HEK293 (cell line): ENCODE measurements around the gene SLC38A6.
A peak's percentile ranks its signal among the peaks of the same experiment; 100 is the strongest.

Source experiments
- CTCF ChIA-PET: fragments of 350-600 bp; formaldehyde crosslinking; extraction: SDS; loops from one replicate; lab custom pipeline; 2021; ENCODE audit warnings: antibody characterized with exemption; lab: Yijun Ruan, JAX
- POLR2A ChIA-PET: fragments of 300-600 bp; formaldehyde crosslinking; extraction: SDS; loops from one replicate; lab custom pipeline; 2020; ENCODE audit warnings: antibody characterized with exemption, inconsistent platforms; lab: Yijun Ruan, JAX
- H3K27ac ChIP-seq: fragments of 200-500 bp; sonication (Bioruptor generic); 2 replicates; pipeline ENCODE4 v1.5.1; 2014; ENCODE audit warnings: low read depth, low read length, control low read depth, inconsistent platforms; ENCODE audit errors: extremely low read depth
- H3K36me3 ChIP-seq, 2 experiments: fragments of 200-500 bp in 1 of 2; sonication (Bioruptor generic) in 1 of 2; 1 replicate in 1 of 2; 2 replicates in 1 of 2; pipeline ENCODE4 v1.5.1; 2014 to 2017; ENCODE audit warnings: inconsistent platforms in 2 of 2, low read length in 2 of 2; ENCODE audit not compliant: control insufficient read depth in 2 of 2, insufficient read depth in 1 of 2
- H3K4me1 ChIP-seq: fragments of 200-500 bp; sonication (Bioruptor generic); 2 replicates; pipeline ENCODE4 v1.5.1; 2014; ENCODE audit warnings: mild to moderate bottlenecking, low read length, inconsistent platforms; ENCODE audit not compliant: control insufficient read depth, insufficient read depth
- H3K4me3 ChIP-seq: 2 replicates; pipeline ENCODE4 v1.5.1; 2011; ENCODE audit warnings: low read depth, mild to moderate bottlenecking, control low read depth, low read length, moderate library complexity
- H3K9me3 ChIP-seq: fragments of 200-500 bp; sonication (Bioruptor generic); 2 replicates; pipeline ENCODE4 v1.5.1; 2014; ENCODE audit warnings: low read depth, low read length, inconsistent platforms; ENCODE audit not compliant: control insufficient read depth, insufficient read depth
- BCL6B ChIP-seq: fragments of 450-650 bp; formaldehyde crosslinking; IDR thresholded peaks from 2 replicates; pipeline ENCODE4 v1.5.1; 2017; ENCODE audit warnings: missing biosample characterization, missing genetic modification characterization
- CTCF ChIP-seq: fragments of 450-650 bp; formaldehyde crosslinking; IDR thresholded peaks from 2 replicates; pipeline ENCODE4 v1.5.1; 2016; ENCODE audit warnings: missing biosample characterization, missing genetic modification characterization
- FEZF1 ChIP-seq: fragments of 450-650 bp; formaldehyde crosslinking; IDR thresholded peaks from 2 replicates; pipeline ENCODE4 v1.5.1; 2016; ENCODE audit warnings: missing biosample characterization, missing genetic modification characterization
- GLI4 ChIP-seq: fragments of 450-650 bp; formaldehyde crosslinking; IDR thresholded peaks from 2 replicates; pipeline ENCODE4 v1.5.1; 2016; ENCODE audit warnings: missing biosample characterization, missing genetic modification characterization
- HOXA7 ChIP-seq: sonication (generic); formaldehyde crosslinking; IDR thresholded peaks from 2 replicates; pipeline ENCODE4 v1.8.1; 2022; ENCODE audit warnings: missing genetic modification reagents, borderline replicate concordance
- KLF8 ChIP-seq: fragments of 450-650 bp; formaldehyde crosslinking; IDR thresholded peaks from 2 replicates; pipeline ENCODE4 v1.5.1; 2016; ENCODE audit warnings: missing biosample characterization, missing genetic modification characterization
- PRDM4 ChIP-seq: fragments of 450-650 bp; formaldehyde crosslinking; IDR thresholded peaks from 2 replicates; pipeline ENCODE4 v1.5.1; 2017; ENCODE audit warnings: missing biosample characterization, missing genetic modification characterization
- SCRT2 ChIP-seq: fragments of 450-650 bp; formaldehyde crosslinking; IDR thresholded peaks from 2 replicates; pipeline ENCODE4 v1.5.1; 2016; ENCODE audit warnings: missing biosample characterization, missing genetic modification characterization
- YY2 ChIP-seq: fragments of 450-650 bp; formaldehyde crosslinking; IDR thresholded peaks from 2 replicates; pipeline ENCODE4 v1.5.1; 2016; ENCODE audit warnings: missing biosample characterization, missing genetic modification characterization
- ZFP41 ChIP-seq: fragments of 450-650 bp; formaldehyde crosslinking; IDR thresholded peaks from 2 replicates; pipeline ENCODE4 v1.5.1; 2016; ENCODE audit warnings: missing biosample characterization, missing genetic modification characterization, borderline replicate concordance
- ZNF121 ChIP-seq: fragments of 450-650 bp; formaldehyde crosslinking; IDR thresholded peaks from 2 replicates; pipeline ENCODE4 v1.5.1; 2016; ENCODE audit warnings: missing biosample characterization, missing genetic modification characterization
- ZNF19 ChIP-seq: fragments of 450-650 bp; formaldehyde crosslinking; IDR thresholded peaks from 2 replicates; pipeline ENCODE4; 2016; ENCODE audit warnings: missing biosample characterization, missing genetic modification characterization, low read depth
- ZNF354C ChIP-seq: fragments of 450-650 bp; formaldehyde crosslinking; IDR thresholded peaks from 2 replicates; pipeline ENCODE4 v1.5.1; 2016; ENCODE audit warnings: missing biosample characterization, missing genetic modification characterization, low read depth, borderline replicate concordance
- ZNF48 ChIP-seq: fragments of 450-650 bp; formaldehyde crosslinking; IDR thresholded peaks from 2 replicates; pipeline ENCODE4 v1.5.1; 2016; ENCODE audit warnings: missing biosample characterization, missing genetic modification characterization
- ZNF558 ChIP-seq: fragments of 450-650 bp; formaldehyde crosslinking; IDR thresholded peaks from 2 replicates; pipeline ENCODE4 v1.5.1; 2016; ENCODE audit warnings: missing biosample characterization, missing genetic modification characterization
- ZNF571 ChIP-seq: fragments of 450-650 bp; formaldehyde crosslinking; IDR thresholded peaks from 2 replicates; pipeline ENCODE4 v1.5.0; 2017; ENCODE audit warnings: missing biosample characterization, missing genetic modification characterization
- ZNF654 ChIP-seq: fragments of 450-650 bp; formaldehyde crosslinking; IDR thresholded peaks from 2 replicates; pipeline ENCODE4 v1.5.1; 2016; ENCODE audit warnings: low read depth, missing biosample characterization, missing genetic modification characterization
- ZNF660 ChIP-seq: fragments of 450-650 bp; IDR thresholded peaks from 2 replicates; pipeline ENCODE4 v1.5.1; 2018; ENCODE audit warnings: missing biosample characterization, mild to moderate bottlenecking, missing genetic modification characterization
- ZNF76 ChIP-seq: fragments of 450-650 bp; formaldehyde crosslinking; IDR thresholded peaks from 2 replicates; pipeline ENCODE4; 2016; ENCODE audit warnings: low read depth, missing biosample characterization, missing genetic modification characterization, borderline replicate concordance
- ZXDB ChIP-seq: fragments of 450-650 bp; formaldehyde crosslinking; IDR thresholded peaks from 2 replicates; pipeline ENCODE4 v1.5.1; 2016; ENCODE audit warnings: missing biosample characterization, missing genetic modification characterization
- TF ChIP-seq, protein P1 (sequence below): fragments of 450-650 bp; formaldehyde crosslinking; IDR thresholded peaks from 2 replicates; pipeline ENCODE4 v1.5.1; 2016; ENCODE audit warnings: missing biosample characterization, missing genetic modification characterization
- TF ChIP-seq, protein P2 (sequence below): fragments of 450-650 bp; formaldehyde crosslinking; IDR thresholded peaks from 2 replicates; pipeline ENCODE4 v1.5.1; 2016; ENCODE audit warnings: missing biosample characterization, missing genetic modification characterization
- TF ChIP-seq, protein P3 (sequence below): fragments of 450-650 bp; formaldehyde crosslinking; IDR thresholded peaks from 2 replicates; pipeline ENCODE4 v1.5.1; 2016; ENCODE audit warnings: missing biosample characterization, missing genetic modification characterization

SLC38A6 gene

GRCh38 chr14:61025251-61026223 is 44.5 kb downstream of the SLC38A6 start:
- H3K27ac ChIP-seq, result no peak overlapping the region
- peak; percentile 28; the same call in 1 of the 2 replicates for TF ChIP-seq CTCF
- no peak for TF ChIP-seq SCRT2
- TF ChIP-seq ZNF558 (tag by site-specific recombination), result no peak
- no peak for TF ChIP-seq ZNF571 (tag by site-specific recombination)
- TF ChIP-seq FEZF1 (tag by site-specific recombination), result no peak
- no peak for TF ChIP-seq PRDM4
- TF ChIP-seq ZNF654 (tag by site-specific recombination), result peak; percentile 73
- TF ChIP-seq, protein P1, sequence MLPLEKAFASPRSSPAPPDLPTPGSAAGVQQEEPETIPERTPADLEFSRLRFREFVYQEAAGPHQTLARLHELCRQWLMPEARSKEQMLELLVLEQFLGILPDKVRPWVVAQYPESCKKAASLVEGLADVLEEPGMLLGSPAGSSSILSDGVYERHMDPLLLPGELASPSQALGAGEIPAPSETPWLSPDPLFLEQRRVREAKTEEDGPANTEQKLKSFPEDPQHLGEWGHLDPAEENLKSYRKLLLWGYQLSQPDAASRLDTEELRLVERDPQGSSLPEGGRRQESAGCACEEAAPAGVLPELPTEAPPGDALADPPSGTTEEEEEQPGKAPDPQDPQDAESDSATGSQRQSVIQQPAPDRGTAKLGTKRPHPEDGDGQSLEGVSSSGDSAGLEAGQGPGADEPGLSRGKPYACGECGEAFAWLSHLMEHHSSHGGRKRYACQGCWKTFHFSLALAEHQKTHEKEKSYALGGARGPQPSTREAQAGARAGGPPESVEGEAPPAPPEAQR (tag by site-specific recombination), result no peak
- no peak for TF ChIP-seq ZNF354C
- TF ChIP-seq GLI4 (tag by site-specific recombination), result no peak
- TF ChIP-seq HOXA7 (CRISPR knock-in tag), result no peak
- 0 out of 2 replicates have a peak, but pooled peaks have one; percentile 29 for TF ChIP-seq ZNF660 (tag by site-specific recombination)
- TF ChIP-seq, protein P2, sequence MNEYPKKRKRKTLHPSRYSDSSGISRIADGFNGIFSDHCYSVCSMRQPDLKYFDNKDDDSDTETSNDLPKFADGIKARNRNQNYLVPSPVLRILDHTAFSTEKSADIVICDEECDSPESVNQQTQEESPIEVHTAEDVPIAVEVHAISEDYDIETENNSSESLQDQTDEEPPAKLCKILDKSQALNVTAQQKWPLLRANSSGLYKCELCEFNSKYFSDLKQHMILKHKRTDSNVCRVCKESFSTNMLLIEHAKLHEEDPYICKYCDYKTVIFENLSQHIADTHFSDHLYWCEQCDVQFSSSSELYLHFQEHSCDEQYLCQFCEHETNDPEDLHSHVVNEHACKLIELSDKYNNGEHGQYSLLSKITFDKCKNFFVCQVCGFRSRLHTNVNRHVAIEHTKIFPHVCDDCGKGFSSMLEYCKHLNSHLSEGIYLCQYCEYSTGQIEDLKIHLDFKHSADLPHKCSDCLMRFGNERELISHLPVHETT, result no peak
- no peak for TF ChIP-seq BCL6B (tag by site-specific recombination)
- ChIA-PET CTCF (interaction anchor here (0.6 to 3.4 kb wide), 6 partner anchors 9 to 401 kb away, joined by 3 to 30 read pairs (median 5); no protein-coding TSS in a partner anchor), POLR2A (no interaction called here)
- H3K4me3 ChIP-seq, result no peak overlapping the region
- H3K4me1 ChIP-seq, result no peaks in the 10 kb centered on the region
- H3K36me3 ChIP-seq, result no peaks in the 10 kb centered on the region
- no peaks in the 10 kb centered on the region for H3K9me3 ChIP-seq

GRCh38 chr14:61026526-61026925 is 45.5 kb downstream of the SLC38A6 start:
- POLR2A ChIA-PET, result no interaction called here
- Histone ChIP-seq H3K36me3 (no peaks in the 10 kb centered on the region), H3K4me3 (no peak overlapping the region), H3K9me3 (no peaks in the 10 kb centered on the region), H3K27ac (no peak overlapping the region), H3K4me1 (no peaks in the 10 kb centered on the region)
- CTCF ChIA-PET, result interaction anchor here (0.6 to 3.4 kb wide), 7 partner anchors 8 to 1054 kb away, joined by 3 to 30 read pairs (median 4); no protein-coding TSS in a partner anchor
- no peak for TF ChIP-seq ZNF660 (tag by site-specific recombination)
- no peak for TF ChIP-seq ZNF19 (tag by site-specific recombination)
- TF ChIP-seq BCL6B (tag by site-specific recombination), result no peak
- no peak for TF ChIP-seq ZNF48 (tag by site-specific recombination)
- TF ChIP-seq ZNF76 (tag by site-specific recombination), result no peak
- no peak for TF ChIP-seq YY2 (tag by site-specific recombination)
- TF ChIP-seq KLF8 (tag by site-specific recombination), result no peak
- no peak for TF ChIP-seq ZFP41 (tag by site-specific recombination)
- TF ChIP-seq, protein P3, sequence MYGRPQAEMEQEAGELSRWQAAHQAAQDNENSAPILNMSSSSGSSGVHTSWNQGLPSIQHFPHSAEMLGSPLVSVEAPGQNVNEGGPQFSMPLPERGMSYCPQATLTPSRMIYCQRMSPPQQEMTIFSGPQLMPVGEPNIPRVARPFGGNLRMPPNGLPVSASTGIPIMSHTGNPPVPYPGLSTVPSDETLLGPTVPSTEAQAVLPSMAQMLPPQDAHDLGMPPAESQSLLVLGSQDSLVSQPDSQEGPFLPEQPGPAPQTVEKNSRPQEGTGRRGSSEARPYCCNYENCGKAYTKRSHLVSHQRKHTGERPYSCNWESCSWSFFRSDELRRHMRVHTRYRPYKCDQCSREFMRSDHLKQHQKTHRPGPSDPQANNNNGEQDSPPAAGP, result no peak
- TF ChIP-seq ZXDB (tag by site-specific recombination), result no peak
- TF ChIP-seq ZNF121 (tag by site-specific recombination), result no peak
